IMR-90 (cell line): ENCODE data around the gene AZU1. TPM values are rescaled to one million over a fixed set of nuclear protein-coding genes. Genes with fewer than 3 reads are reported as not detected.

Source experiments
- ATAC-seq: fragments of 200-7000 bp; cut with Tn5 transposase; 2 replicates; pipeline ENCODE4 v1.9.1; 2020; ENCODE audit warnings: low read depth, mild to moderate bottlenecking, moderate library complexity
- BruUV-seq: library from RNA; stranded (reverse); fragments of 400-500 nt; replicated peaks from 2 replicates; lab custom pipeline; 2021; lab: Mats Ljungman, UMichigan
- CTCF ChIA-PET: fragments of 300-600 bp; formaldehyde crosslinking; extraction: SDS; loops from one replicate; lab custom pipeline; 2021; ENCODE audit warnings: antibody characterized with exemption; lab: Yijun Ruan, JAX
- POLR2A ChIA-PET: fragments of 300-600 bp; sonication (Branson Sonifier 250); formaldehyde crosslinking; loops from one replicate; lab custom pipeline; 2022; ENCODE audit warnings: antibody characterized with exemption; ENCODE audit not compliant: unreplicated experiment; lab: Charles Lee
- DNase-seq: peaks from one replicate; pipeline ENCODE4 v3.0.0; 2013
- H2AFZ ChIP-seq: replicated peaks from 2 replicates; pipeline ENCODE3; 2013; ENCODE audit warnings: low read length, mild to moderate bottlenecking; ENCODE audit not compliant: poor library complexity
- H2AK5ac ChIP-seq: 2 replicates; pipeline ENCODE4 v1.6.1; 2013; ENCODE audit warnings: low read depth, low read length, inconsistent platforms
- H2AK9ac ChIP-seq: replicated peaks from 2 replicates; pipeline ENCODE3; 2013; ENCODE audit warnings: mild to moderate bottlenecking, low read depth, low read length, moderate library complexity; ENCODE audit not compliant: poor library complexity
- H2BK120ac ChIP-seq: 2 replicates; pipeline ENCODE4 v1.6.1; 2013; ENCODE audit warnings: low read depth, low read length, inconsistent platforms
- H2BK15ac ChIP-seq: 3 replicates; pipeline ENCODE4 v1.6.1; 2013; ENCODE audit warnings: low read depth, low read length, inconsistent platforms
- H2BK20ac ChIP-seq: 2 replicates; pipeline ENCODE4 v1.6.1; 2013; ENCODE audit warnings: low read depth, mild to moderate bottlenecking, inconsistent platforms, low read length, moderate library complexity
- H2BK5ac ChIP-seq: 2 replicates; pipeline ENCODE4 v1.6.1; 2013; ENCODE audit warnings: mild to moderate bottlenecking, low read depth, low read length, inconsistent platforms; ENCODE audit not compliant: poor library complexity, severe bottlenecking
- H3K14ac ChIP-seq: replicated peaks from 2 replicates; pipeline ENCODE4 v1.6.1; 2013; ENCODE audit warnings: low read depth, low read length, inconsistent platforms
- H3K18ac ChIP-seq: 2 replicates; pipeline ENCODE4 v1.6.1; 2013; ENCODE audit warnings: low read depth, low read length, control low read depth
- H3K23ac ChIP-seq: 2 replicates; pipeline ENCODE4 v1.6.1; 2013; ENCODE audit warnings: low read depth, low read length, inconsistent platforms
- H3K27ac ChIP-seq: 2 replicates; pipeline ENCODE4 v1.5.1; 2013; ENCODE audit warnings: mild to moderate bottlenecking, control low read depth, low read length; ENCODE audit not compliant: insufficient read depth
- H3K27me3 ChIP-seq: 2 replicates; pipeline ENCODE4 v1.6.1; 2013; ENCODE audit warnings: low read length; ENCODE audit not compliant: control insufficient read depth, insufficient read depth
- H3K36me3 ChIP-seq: 2 replicates; pipeline ENCODE4 v1.6.1; 2013; ENCODE audit warnings: low read length, mixed read lengths; ENCODE audit not compliant: control insufficient read depth, insufficient read depth
- H3K4ac ChIP-seq: 2 replicates; pipeline ENCODE4 v1.6.1; 2013; ENCODE audit warnings: low read depth, low read length, inconsistent platforms
- H3K4me1 ChIP-seq: 2 replicates; pipeline ENCODE4 v1.6.1; 2013; ENCODE audit warnings: low read length, mixed read lengths; ENCODE audit not compliant: control insufficient read depth, insufficient read depth
- H3K4me2 ChIP-seq: 2 replicates; pipeline ENCODE4 v1.6.1; 2013; ENCODE audit warnings: low read depth, mild to moderate bottlenecking, control low read depth, low read length, moderate library complexity
- H3K4me3 ChIP-seq: 2 replicates; pipeline ENCODE4 v1.5.1; 2013; ENCODE audit warnings: low read depth, mild to moderate bottlenecking, control low read depth, low read length, moderate library complexity; ENCODE audit not compliant: insufficient read depth
- H3K56ac ChIP-seq: 2 replicates; pipeline ENCODE4 v1.6.1; 2013; ENCODE audit warnings: low read length, inconsistent platforms; ENCODE audit not compliant: insufficient read depth; ENCODE audit errors: extremely low read depth
- H3K79me1 ChIP-seq, 2 experiments: 2 replicates each; pipeline ENCODE4 v1.6.1; 2013; ENCODE audit warnings: low read length in 2 of 2, inconsistent platforms in 1 of 2, low read depth in 1 of 2
- H3K9ac ChIP-seq: 2 replicates; pipeline ENCODE4 v1.6.1; 2013; ENCODE audit warnings: low read depth, low read length, control low read depth
- H3K9me1 ChIP-seq: 2 replicates; pipeline ENCODE4 v1.6.1; 2013; ENCODE audit warnings: low read length, inconsistent platforms; ENCODE audit not compliant: insufficient read depth
- H3K9me3 ChIP-seq: 2 replicates; pipeline ENCODE4 v1.6.1; 2013; ENCODE audit warnings: low read length; ENCODE audit not compliant: control insufficient read depth, insufficient read depth
- H4K20me1 ChIP-seq: 2 replicates; pipeline ENCODE4 v1.6.1; 2013; ENCODE audit warnings: low read length, inconsistent platforms; ENCODE audit not compliant: insufficient read depth
- H4K5ac ChIP-seq: 2 replicates; pipeline ENCODE4 v1.6.1; 2013; ENCODE audit warnings: mild to moderate bottlenecking, low read depth, low read length, control low read depth
- H4K8ac ChIP-seq, 2 experiments: 2 replicates each; pipeline ENCODE4 v1.6.1; 2013; ENCODE audit warnings: low read depth in 2 of 2, low read length in 2 of 2, control low read depth in 1 of 2, inconsistent platforms in 1 of 2
- H4K91ac ChIP-seq: 2 replicates; pipeline ENCODE4 v1.6.1; 2013; ENCODE audit warnings: low read depth, low read length, inconsistent platforms; ENCODE audit not compliant: insufficient read depth
- BHLHE40 ChIP-seq: fragments of 150-350 bp; IDR thresholded peaks from 2 replicates; pipeline ENCODE4 v1.6.1; 2016; ENCODE audit warnings: mild to moderate bottlenecking, low read depth, low read length
- FOS ChIP-seq: fragments of 150-350 bp; IDR thresholded peaks from 2 replicates; pipeline ENCODE4 v1.6.1; 2016; ENCODE audit warnings: low read depth, low read length
- MAFK ChIP-seq: IDR thresholded peaks from 2 replicates; pipeline ENCODE4 v1.6.1; 2012; ENCODE audit warnings: low read depth, low read length, improper control_type of control experiment
- NFE2L2 ChIP-seq: fragments of 150-350 bp; IDR thresholded peaks from 2 replicates; pipeline ENCODE4 v1.6.1; 2016; ENCODE audit warnings: low read depth, mild to moderate bottlenecking, low read length
- WGBS, 2 experiments: methylation state at CpG; one replicate each; pipeline versions ENCODE4 v1.1.5 to v1.1.7; 2013; ENCODE audit warnings: missing lambda C conversion rate in 2 of 2; ENCODE audit not compliant: insufficient read length in 1 of 2; ENCODE audit errors: extremely low coverage in 2 of 2; 5-methylcytosine and 5-hydroxymethylcytosine counted together
- dilution Hi-C: fragments of 300-500 bp; cut with HindIII; formaldehyde crosslinking; loops from one replicate; pipeline ENCODE4 v1.14.3; 2018; ENCODE audit warnings: low sequenced_read_pairs; ENCODE audit not compliant: unreplicated experiment
- in situ Hi-C: fragments of 300-500 bp; cut with MboI; formaldehyde crosslinking; loops from 3 replicates; pipeline ENCODE4 v1.14.3; 2019; ENCODE audit warnings: low sequenced_read_pairs, inconsistent platforms, mixed read lengths
- intact Hi-C: fragments of 100-400 bp; cut with micrococcal nuclease; formaldehyde crosslinking; loops from 2 replicates; pipeline ENCODE4 v1.10.0; 2022
- polyA plus RNA-seq, 3 experiments: library from polyadenylated mRNA; depleted of rRNA; stranded (reverse); fragments of >200 nt; gene quantifications; 2 replicates each; pipeline ENCODE4 v1.2.3, GENCODE V29; 2012; ENCODE audit warnings: low replicate concordance in 1 of 3
- total RNA-seq: library from RNA; depleted of rRNA; stranded (reverse); fragments of >200 nt; gene quantifications from 2 replicates; pipeline ENCODE4 v1.2.3, GENCODE V29; 2012

Gene AZU1
- total and polyA plus RNA-seq, 2 of the 4 experiments (the other 2 are of a cell fraction): 0.12 TPM; not detected in 1

GRCh38 chr19:831407-832369, 4.1 kb downstream of the AZU1 start:
- no peak overlapping the region for H4K5ac ChIP-seq
- no peaks in the 10 kb centered on the region for H3K9me1 ChIP-seq
- in situ Hi-C loops: no loop called here
- no peak overlapping the region for H2BK15ac ChIP-seq
- H3K79me1 ChIP-seq: no peaks in the 10 kb centered on the region
- H2BK20ac ChIP-seq: no peak overlapping the region
- no peak overlapping the region for H3K4me2 ChIP-seq
- no peaks in the 10 kb centered on the region for H3K36me3 ChIP-seq
- ChIA-PET CTCF (no interaction called here), POLR2A (no interaction called here)
- no peaks in the 10 kb centered on the region for H3K4me1 ChIP-seq
- no peak overlapping the region for H2AK9ac ChIP-seq
- ATAC-seq (no peak), DNase-seq (no peak)
- H2AFZ ChIP-seq: no peak overlapping the region
- no TSS peak for BruUV-seq
- no peak overlapping the region for H4K91ac ChIP-seq
- H3K27ac ChIP-seq: no peak overlapping the region
- TF ChIP-seq NFE2L2: no peak
- no peak for TF ChIP-seq FOS
- TF ChIP-seq MAFK: no peak
- TF ChIP-seq BHLHE40: no peak
- no peak overlapping the region for H2BK5ac ChIP-seq
- H3K9me3 ChIP-seq: no peaks in the 10 kb centered on the region
- no peak overlapping the region for H2BK120ac ChIP-seq
- H2AK5ac ChIP-seq: no peak overlapping the region
- intact Hi-C loops: no loop called here
- peaks cover 2% of the 10 kb centered on the region; the same call in 1 of the 2 replicates for H3K27me3 ChIP-seq
- H3K14ac ChIP-seq: no peak overlapping the region
- no peaks in the 10 kb centered on the region for H4K20me1 ChIP-seq
- H3K56ac ChIP-seq: no peak overlapping the region
- no peak overlapping the region for H3K18ac ChIP-seq
- H3K4me3 ChIP-seq: no peak overlapping the region
- no peak overlapping the region for H3K23ac ChIP-seq
- WGBS, 2 experiments: 67% methylated on average over 13 of the region's 38 CpGs; no CpG with 5 or more reads in 1 of the 2 experiments
- dilution Hi-C loops: no loop called here
- H3K9ac ChIP-seq: no peak overlapping the region
- H3K4ac ChIP-seq: no peak overlapping the region
- no peak overlapping the region for H4K8ac ChIP-seq
